PC-3 (cell line): ENCODE results near the gene ZMYND15.

Source experiments
- EZH2phosphoT487 ChIP-seq: fragments of 300-600 bp; sonication (generic); IDR thresholded peaks from 2 replicates; pipeline ENCODE4 v1.6.1; 2018; ENCODE audit warnings: mild to moderate bottlenecking, antibody characterized with exemption, low read length, borderline replicate concordance
- TF ChIP-seq, protein P1 (sequence below): fragments of 300-600 bp; sonication (generic); conservative IDR thresholded peaks from 2 replicates; pipeline ENCODE4 v1.5.1; 2017; ENCODE audit warnings: antibody characterized with exemption, low read depth, mild to moderate bottlenecking, low read length

DNA sequence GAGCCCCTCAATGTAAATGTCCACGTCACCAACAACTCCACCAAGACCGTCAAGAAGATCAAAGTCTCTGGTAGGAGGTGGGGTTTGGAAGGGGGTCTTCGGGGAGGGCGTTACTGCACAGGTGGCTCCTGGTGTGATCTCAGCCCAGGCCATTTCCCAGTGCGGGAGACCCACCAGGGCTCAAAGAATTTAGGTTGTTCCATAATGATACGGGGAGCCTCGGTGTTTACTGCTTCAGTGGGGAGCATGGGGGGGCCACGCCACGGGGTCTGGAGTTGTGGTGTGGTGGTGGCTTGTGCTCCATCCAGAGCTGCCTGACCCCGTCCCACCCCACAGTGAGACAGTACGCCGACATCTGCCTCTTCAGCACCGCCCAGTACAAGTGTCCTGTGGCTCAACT is 21.4 kb upstream of the ZMYND15 start:
- TF ChIP-seq, protein P1, sequence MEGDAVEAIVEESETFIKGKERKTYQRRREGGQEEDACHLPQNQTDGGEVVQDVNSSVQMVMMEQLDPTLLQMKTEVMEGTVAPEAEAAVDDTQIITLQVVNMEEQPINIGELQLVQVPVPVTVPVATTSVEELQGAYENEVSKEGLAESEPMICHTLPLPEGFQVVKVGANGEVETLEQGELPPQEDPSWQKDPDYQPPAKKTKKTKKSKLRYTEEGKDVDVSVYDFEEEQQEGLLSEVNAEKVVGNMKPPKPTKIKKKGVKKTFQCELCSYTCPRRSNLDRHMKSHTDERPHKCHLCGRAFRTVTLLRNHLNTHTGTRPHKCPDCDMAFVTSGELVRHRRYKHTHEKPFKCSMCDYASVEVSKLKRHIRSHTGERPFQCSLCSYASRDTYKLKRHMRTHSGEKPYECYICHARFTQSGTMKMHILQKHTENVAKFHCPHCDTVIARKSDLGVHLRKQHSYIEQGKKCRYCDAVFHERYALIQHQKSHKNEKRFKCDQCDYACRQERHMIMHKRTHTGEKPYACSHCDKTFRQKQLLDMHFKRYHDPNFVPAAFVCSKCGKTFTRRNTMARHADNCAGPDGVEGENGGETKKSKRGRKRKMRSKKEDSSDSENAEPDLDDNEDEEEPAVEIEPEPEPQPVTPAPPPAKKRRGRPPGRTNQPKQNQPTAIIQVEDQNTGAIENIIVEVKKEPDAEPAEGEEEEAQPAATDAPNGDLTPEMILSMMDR, result no peak
- TF ChIP-seq EZH2phosphoT487, result no peak
